ENCODE measurements around the gene CCDC30. TPM values are rescaled to one million over a fixed set of nuclear protein-coding genes. Genes with fewer than 3 reads are reported as not detected.

The CCDC30 gene
- total and polyA plus RNA-seq, 9 of the 15 experiments (the other 6 are each of a cell fraction or from before 2014, with no cell fraction given) = 0.05 to 0.91 (median 0.24) TPM

GRCh38 chr1:42657981-42658876, 195.1 kb downstream of the CCDC30 start, which contains the start of gene PPIH (continued):
- TF ChIP-seq SREBF2 (CRISPR knock-in tag; IDR thresholded peaks at IDR 0.05) = no peak
- no peak for TF ChIP-seq GATAD2A (IDR thresholded peaks at IDR 0.05)
- TF ChIP-seq ZFP1 (CRISPR knock-in tag; IDR thresholded peaks at IDR 0.05) = no peak
- TF ChIP-seq ZNF146 (CRISPR knock-in tag; IDR thresholded peaks at IDR 0.05; ENCODE audit: unreplicated experiment) = no peak
- TF ChIP-seq, protein P1, sequence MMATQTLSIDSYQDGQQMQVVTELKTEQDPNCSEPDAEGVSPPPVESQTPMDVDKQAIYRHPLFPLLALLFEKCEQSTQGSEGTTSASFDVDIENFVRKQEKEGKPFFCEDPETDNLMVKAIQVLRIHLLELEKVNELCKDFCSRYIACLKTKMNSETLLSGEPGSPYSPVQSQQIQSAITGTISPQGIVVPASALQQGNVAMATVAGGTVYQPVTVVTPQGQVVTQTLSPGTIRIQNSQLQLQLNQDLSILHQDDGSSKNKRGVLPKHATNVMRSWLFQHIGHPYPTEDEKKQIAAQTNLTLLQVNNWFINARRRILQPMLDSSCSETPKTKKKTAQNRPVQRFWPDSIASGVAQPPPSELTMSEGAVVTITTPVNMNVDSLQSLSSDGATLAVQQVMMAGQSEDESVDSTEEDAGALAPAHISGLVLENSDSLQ (IDR thresholded peaks at IDR 0.05) = peak; percentile 56
- TF ChIP-seq CC2D1A (IDR thresholded peaks at IDR 0.05) = peak; percentile 38; the same call in 1 of the 2 replicates
- TF ChIP-seq CBX3 (IDR thresholded peaks at IDR 0.05; ENCODE audit: borderline replicate concordance in 1 of 2, low read length in 2 of 2) = peak in 1 of 2 experiments; percentile 89; a peak in 2 of 3 replicates
- TF ChIP-seq, protein P2, sequence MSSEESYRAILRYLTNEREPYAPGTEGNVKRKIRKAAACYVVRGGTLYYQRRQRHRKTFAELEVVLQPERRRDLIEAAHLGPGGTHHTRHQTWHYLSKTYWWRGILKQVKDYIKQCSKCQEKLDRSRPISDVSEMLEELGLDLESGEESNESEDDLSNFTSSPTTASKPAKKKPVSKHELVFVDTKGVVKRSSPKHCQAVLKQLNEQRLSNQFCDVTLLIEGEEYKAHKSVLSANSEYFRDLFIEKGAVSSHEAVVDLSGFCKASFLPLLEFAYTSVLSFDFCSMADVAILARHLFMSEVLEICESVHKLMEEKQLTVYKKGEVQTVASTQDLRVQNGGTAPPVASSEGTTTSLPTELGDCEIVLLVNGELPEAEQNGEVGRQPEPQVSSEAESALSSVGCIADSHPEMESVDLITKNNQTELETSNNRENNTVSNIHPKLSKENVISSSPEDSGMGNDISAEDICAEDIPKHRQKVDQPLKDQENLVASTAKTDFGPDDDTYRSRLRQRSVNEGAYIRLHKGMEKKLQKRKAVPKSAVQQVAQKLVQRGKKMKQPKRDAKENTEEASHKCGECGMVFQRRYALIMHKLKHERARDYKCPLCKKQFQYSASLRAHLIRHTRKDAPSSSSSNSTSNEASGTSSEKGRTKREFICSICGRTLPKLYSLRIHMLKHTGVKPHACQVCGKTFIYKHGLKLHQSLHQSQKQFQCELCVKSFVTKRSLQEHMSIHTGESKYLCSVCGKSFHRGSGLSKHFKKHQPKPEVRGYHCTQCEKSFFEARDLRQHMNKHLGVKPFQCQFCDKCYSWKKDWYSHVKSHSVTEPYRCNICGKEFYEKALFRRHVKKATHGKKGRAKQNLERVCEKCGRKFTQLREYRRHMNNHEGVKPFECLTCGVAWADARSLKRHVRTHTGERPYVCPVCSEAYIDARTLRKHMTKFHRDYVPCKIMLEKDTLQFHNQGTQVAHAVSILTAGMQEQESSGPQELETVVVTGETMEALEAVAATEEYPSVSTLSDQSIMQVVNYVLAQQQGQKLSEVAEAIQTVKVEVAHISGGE (CRISPR knock-in tag; IDR thresholded peaks at IDR 0.05) = peak in 2 of 3 experiments; percentile 84 to 97; a peak in 4 of 6 replicates
- peak; percentile 55 for TF ChIP-seq PRDM10 (IDR thresholded peaks at IDR 0.05; ENCODE audit: partially characterized antibody)
- TF ChIP-seq, protein P3, sequence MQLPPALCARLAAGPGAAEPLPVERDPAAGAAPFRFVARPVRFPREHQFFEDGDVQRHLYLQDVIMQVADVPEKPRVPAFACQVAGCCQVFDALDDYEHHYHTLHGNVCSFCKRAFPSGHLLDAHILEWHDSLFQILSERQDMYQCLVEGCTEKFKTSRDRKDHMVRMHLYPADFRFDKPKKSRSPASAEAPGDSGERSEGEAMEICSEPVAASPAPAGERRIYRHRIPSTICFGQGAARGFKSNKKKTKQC (CRISPR knock-in tag; IDR thresholded peaks at IDR 0.05) = peak; percentile 82; the same call in 1 of the 2 replicates
- TF ChIP-seq PHF8 (IDR thresholded peaks at IDR 0.05; ENCODE audit: borderline replicate concordance, low read length) = peak; percentile 99
- no peak for TF ChIP-seq PYGO2 (tag; IDR thresholded peaks at IDR 0.05)
- peak; percentile 99 for TF ChIP-seq NR2C2 (CRISPR knock-in tag; IDR thresholded peaks at IDR 0.05)
- TF ChIP-seq NR2C2 (tag; IDR thresholded peaks at IDR 0.05) = peak; percentile 100
- peak; percentile 81 for TF ChIP-seq ZNF644 (tag; IDR thresholded peaks at IDR 0.05; ENCODE audit: low read depth)
- TF ChIP-seq TRIM28 (IDR thresholded peaks at IDR 0.05) = peak; percentile 34; the same call in 1 of the 2 replicates
